HepG2 (cell line): Measurements from ENCODE around the gene CCT8.

Experiments
- ADNP ChIP-seq: sonication (generic); formaldehyde crosslinking; IDR thresholded peaks from 2 replicates; pipeline ENCODE4 v1.4.0; 2020; ENCODE audit warnings: missing genetic modification reagents
- CREB1 ChIP-seq, 2 experiments: fragments of 450-650 bp in 1 of 2; IDR thresholded peaks; 2 replicates each; pipeline ENCODE4 v1.6.1; 2016 to 2017; ENCODE audit warnings: control low read depth in 1 of 2, mild to moderate bottlenecking in 1 of 2, missing compliant biosample characterization in 1 of 2, missing genetic modification characterization in 1 of 2
- ETV6 ChIP-seq: sonication (generic); formaldehyde crosslinking; conservative IDR thresholded peaks from 2 replicates; pipeline ENCODE4 v1.4.0; 2020; ENCODE audit warnings: missing genetic modification reagents
- IKZF4 ChIP-seq: sonication (generic); formaldehyde crosslinking; IDR thresholded peaks from 2 replicates; pipeline ENCODE4 v1.5.1; 2020; ENCODE audit warnings: borderline replicate concordance, mild to moderate bottlenecking, low read depth, missing genetic modification reagents; ENCODE audit errors: not compliant biosample characterization
- IRF9 ChIP-seq: sonication (generic); formaldehyde crosslinking; IDR thresholded peaks from 2 replicates; pipeline ENCODE4 v1.8.0; 2022; ENCODE audit warnings: missing genetic modification reagents, mild to moderate bottlenecking, borderline replicate concordance
- KLF12 ChIP-seq: sonication (generic); formaldehyde crosslinking; IDR thresholded peaks from 2 replicates; pipeline ENCODE4 v1.4.0; 2020; ENCODE audit warnings: missing genetic modification reagents, borderline replicate concordance
- NR2C2 ChIP-seq: sonication (generic); formaldehyde crosslinking; IDR thresholded peaks from 2 replicates; pipeline ENCODE4 v1.4.0; 2020; ENCODE audit warnings: missing genetic modification reagents, mild to moderate bottlenecking, moderate library complexity, borderline replicate concordance
- PRDM10 ChIP-seq: sonication (generic); formaldehyde crosslinking; IDR thresholded peaks from 2 replicates; pipeline ENCODE4 v1.4.0; 2020; ENCODE audit warnings: low read depth, missing genetic modification reagents
- RXRA ChIP-seq: sonication (generic); formaldehyde crosslinking; IDR thresholded peaks from 2 replicates; pipeline ENCODE4 v1.5.1; 2020; ENCODE audit warnings: missing genetic modification reagents
- SUZ12 ChIP-seq: fragments of 150-350 bp; IDR thresholded peaks from 2 replicates; pipeline ENCODE4 v1.6.1; 2014; ENCODE audit warnings: low read depth, low read length
- ZNF232 ChIP-seq: sonication (generic); formaldehyde crosslinking; IDR thresholded peaks from 2 replicates; pipeline ENCODE4 v1.4.0; 2020; ENCODE audit warnings: missing genetic modification reagents, borderline replicate concordance
- ZNF7 ChIP-seq: IDR thresholded peaks from 2 replicates; pipeline ENCODE4 v1.6.1; 2016; ENCODE audit warnings: missing biosample characterization, missing genetic modification reagents
- ZNF891 ChIP-seq: sonication (generic); formaldehyde crosslinking; IDR thresholded peaks from 2 replicates; pipeline ENCODE4 v1.5.0; 2020; ENCODE audit warnings: mild to moderate bottlenecking, missing genetic modification reagents
- ZXDC ChIP-seq: sonication (generic); formaldehyde crosslinking; IDR thresholded peaks from 2 replicates; pipeline ENCODE4 v1.5.0; 2020; ENCODE audit warnings: mild to moderate bottlenecking, missing genetic modification reagents

GRCh38 chr21:29018540-29018939 is 54.9 kb downstream of the CCT8 start:
- TF ChIP-seq KLF12 (CRISPR knock-in tag): no peak
- TF ChIP-seq RXRA (CRISPR knock-in tag): no peak
- TF ChIP-seq ZNF891: no peak
- no peak for TF ChIP-seq CREB1 (IDR thresholded peaks at IDR 0.05)
- no peak for TF ChIP-seq CREB1 (CRISPR knock-in tag; IDR thresholded peaks at IDR 0.05)
- no peak for TF ChIP-seq PRDM10 (CRISPR knock-in tag)
- no peak for TF ChIP-seq ETV6
- no peak for TF ChIP-seq SUZ12
- no peak for TF ChIP-seq NR2C2 (CRISPR knock-in tag)
- no peak for TF ChIP-seq ZNF232 (CRISPR knock-in tag)
- no peak for TF ChIP-seq ZXDC (CRISPR knock-in tag)
- TF ChIP-seq ADNP (CRISPR knock-in tag): no peak
- TF ChIP-seq ZNF7 (CRISPR knock-in tag): no peak
- TF ChIP-seq IRF9 (CRISPR knock-in tag): no peak
- no peak for TF ChIP-seq IKZF4 (CRISPR knock-in tag)
